ENCODE results near the gene ARHGEF35. TPM values are rescaled to one million over a fixed set of nuclear protein-coding genes. Genes with fewer than 3 reads are reported as not detected.
"Not testable (repeated sequence)": the region's sequence is repeated elsewhere in the genome, so short reads cannot be mapped to it uniquely, and the experiment has no call there.

The ARHGEF35 gene
- total RNA-seq, 1 donor from 2014 or later, result 25.8 TPM

DNA sequence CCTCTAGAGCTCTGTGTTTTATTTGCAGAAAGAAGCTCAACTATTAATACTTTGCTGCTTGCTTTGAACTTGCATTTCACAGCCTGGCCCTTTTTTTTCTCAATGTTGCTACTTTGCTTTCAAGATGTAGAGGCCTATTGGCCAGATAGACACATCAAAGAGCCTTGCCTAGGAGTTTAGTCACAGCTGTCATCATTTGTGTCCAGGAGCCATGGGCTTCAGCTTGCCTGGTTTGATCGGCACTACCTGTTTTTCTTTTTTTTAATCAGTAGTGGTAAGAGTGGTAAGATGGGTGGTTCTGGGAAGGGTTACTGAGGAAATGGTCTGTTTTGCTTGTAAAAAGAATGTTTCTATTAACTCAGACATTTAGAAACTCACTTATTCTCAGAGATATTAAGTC lies 6.3 kb upstream of the ARHGEF35 start:
- FAIRE-seq; H3K27me3 ChIP-seq (ENCODE audit: control insufficient read depth, insufficient read depth, low read length); DNase-seq (ENCODE audit: low read depth); H3K36me3 ChIP-seq (ENCODE audit: control insufficient read depth, insufficient read depth, low read length); H3K4me3 ChIP-seq (ENCODE audit: low read depth, low read length): not testable (repeated sequence)

DNA sequence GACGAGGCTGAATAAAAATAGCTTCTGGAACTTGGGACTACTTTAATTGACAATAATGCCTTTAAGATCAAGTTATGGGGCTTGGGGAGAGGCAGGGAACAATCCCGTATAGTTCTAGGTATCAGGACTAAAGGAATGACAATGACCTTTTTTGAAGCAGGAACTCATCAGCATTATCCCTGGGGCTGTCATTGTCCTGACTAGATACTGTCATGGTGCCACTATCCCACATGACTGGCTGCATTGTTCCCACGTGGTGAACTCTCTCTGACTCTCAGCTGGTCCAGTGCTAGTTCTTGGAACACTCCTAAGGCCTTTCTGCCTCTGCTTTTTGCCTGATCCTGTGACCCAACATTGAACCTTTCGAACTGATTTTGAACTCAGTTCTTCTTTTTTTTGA lies 3.3 kb upstream of the ARHGEF35 start:
- H3K4me3 ChIP-seq (ENCODE audit: low read depth, low read length); H3K27me3 ChIP-seq (ENCODE audit: control insufficient read depth, insufficient read depth, low read length); DNase-seq (ENCODE audit: low read depth); FAIRE-seq; H3K36me3 ChIP-seq (ENCODE audit: control insufficient read depth, insufficient read depth, low read length): not testable (repeated sequence)

DNA sequence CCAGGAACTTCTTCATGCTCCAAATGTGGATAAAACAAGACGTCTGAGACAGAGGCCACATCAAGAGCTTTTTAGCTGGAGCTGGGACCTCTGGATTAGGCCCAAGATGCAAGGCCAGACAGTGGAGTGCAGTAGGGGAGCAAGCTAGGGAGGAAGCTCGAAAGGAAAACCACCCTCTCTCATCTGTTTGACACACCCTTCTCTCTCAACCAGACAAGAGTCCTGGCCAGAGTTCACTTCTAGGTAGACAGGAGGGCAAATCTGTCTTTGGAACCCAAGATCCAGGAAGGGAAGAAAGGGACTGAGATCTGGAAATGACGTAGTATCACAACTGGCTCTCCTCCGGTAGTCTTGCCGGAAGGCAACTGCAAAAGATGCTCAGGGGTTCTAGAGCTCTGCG lies 1.2 kb downstream of the ARHGEF35 start:
- not testable (repeated sequence) for FAIRE-seq; DNase-seq (ENCODE audit: low read depth)

DNA sequence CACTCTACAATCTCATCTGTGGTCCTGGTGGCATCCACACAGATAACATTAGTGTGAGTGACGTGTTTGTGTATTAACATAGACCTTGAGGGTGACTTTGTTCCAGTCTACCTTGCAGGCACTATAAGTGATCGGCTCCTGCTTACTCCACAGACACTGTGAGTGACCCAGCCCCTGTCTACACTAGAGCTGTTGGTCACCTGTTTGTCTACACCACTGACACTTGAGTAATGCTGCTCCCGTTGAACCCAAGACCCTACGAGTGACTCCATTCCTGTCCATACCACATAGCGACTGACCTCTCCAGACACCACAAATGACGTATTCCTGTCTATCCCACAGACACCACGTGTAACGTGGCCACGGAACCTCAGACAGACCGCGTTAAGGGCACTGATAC lies 1.9 kb downstream of the ARHGEF35 start:
- FAIRE-seq; H3K4me3 ChIP-seq (ENCODE audit: low read depth, low read length); H3K36me3 ChIP-seq (ENCODE audit: control insufficient read depth, insufficient read depth, low read length); H3K27me3 ChIP-seq (ENCODE audit: control insufficient read depth, insufficient read depth, low read length); DNase-seq (ENCODE audit: low read depth): not testable (repeated sequence)

More for the DNA sequence above, 1.2 kb downstream of the ARHGEF35 start:
- H3K27me3 ChIP-seq (ENCODE audit: control insufficient read depth, insufficient read depth, low read length); H3K4me3 ChIP-seq (ENCODE audit: low read depth, low read length); H3K36me3 ChIP-seq (ENCODE audit: control insufficient read depth, insufficient read depth, low read length): not testable (repeated sequence)

DNA sequence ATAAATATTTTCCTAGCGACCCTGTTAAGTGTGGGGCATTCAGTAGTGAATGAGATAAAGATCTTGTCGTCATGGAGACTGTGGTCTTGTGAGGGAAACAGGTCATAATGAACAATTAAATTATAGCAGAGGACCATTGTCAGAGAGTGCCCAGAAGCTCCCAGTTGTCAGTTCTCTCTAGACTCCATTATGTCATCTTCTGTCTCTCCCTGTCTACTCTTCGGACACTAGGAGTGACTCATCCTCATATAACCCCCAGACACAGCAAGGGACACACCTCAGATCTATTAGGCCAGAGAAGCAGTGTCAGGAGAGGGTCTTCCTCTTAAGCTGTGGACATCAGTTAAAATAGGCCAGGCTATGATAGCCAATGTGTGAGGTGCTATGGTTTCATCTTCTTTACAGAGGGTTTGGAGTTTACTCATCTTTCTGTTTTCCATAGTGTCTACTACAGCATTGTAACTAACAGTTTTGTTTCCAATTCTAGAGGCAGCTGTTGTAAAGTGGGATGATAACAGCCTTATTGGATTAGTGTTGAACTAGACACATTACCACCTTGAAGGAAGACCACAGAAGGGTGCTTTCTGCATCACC lies 7.0 kb downstream of the ARHGEF35 start:
- H3K4me3 ChIP-seq (ENCODE audit: low read depth, low read length); H3K36me3 ChIP-seq (ENCODE audit: control insufficient read depth, insufficient read depth, low read length); DNase-seq (ENCODE audit: low read depth); FAIRE-seq; H3K27me3 ChIP-seq (ENCODE audit: control insufficient read depth, insufficient read depth, low read length): not testable (repeated sequence)

DNA sequence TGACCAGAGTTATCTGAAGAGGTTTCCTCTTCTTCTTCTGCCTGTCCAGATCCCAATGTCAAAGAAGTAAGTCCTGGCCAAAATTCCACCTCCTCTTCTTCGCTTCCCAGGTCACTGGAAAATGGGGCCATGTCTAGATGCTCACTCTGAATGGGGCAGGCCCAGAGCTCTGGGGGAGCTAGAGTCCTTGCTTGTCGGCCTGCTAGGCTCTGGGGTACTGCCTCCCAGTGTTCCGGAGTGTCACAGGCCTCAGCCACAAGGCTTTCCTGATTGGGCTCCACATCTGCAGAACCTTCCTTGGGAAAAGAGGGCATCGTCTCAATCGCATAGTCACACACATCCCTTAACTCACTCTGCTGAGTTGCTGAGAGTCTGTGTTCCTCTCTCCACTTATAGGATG lies 7.8 kb downstream of the ARHGEF35 start:
- not testable (repeated sequence) for H3K36me3 ChIP-seq (ENCODE audit: control insufficient read depth, insufficient read depth, low read length); H3K27me3 ChIP-seq (ENCODE audit: control insufficient read depth, insufficient read depth, low read length); DNase-seq (ENCODE audit: low read depth); FAIRE-seq; H3K4me3 ChIP-seq (ENCODE audit: low read depth, low read length)

DNA sequence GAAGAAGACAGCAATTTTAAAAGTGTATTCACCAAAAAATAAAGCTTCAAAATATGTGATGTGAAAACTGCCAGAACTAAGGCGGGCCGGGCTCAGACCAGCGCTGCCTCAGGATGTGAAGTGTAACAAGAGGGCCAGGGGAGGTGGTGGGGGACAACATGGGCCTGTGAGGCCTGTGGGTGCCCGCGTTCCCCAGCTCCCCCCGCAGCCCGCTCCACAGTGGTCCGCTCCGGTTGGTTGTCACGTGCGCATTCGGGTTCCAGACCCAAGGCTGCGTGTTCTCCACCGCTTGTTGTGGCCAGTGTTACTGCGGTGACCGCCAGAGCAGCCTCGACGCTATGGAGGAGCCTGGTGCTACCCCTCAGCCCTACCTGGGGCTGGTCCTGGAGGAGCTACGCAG lies 12.5 kb downstream of the ARHGEF35 start, which contains the start of gene CTAGE4:
Gene CTAGE4 (plus strand): TSS at position 301 of the 400 bp plus-strand sequence. CDS start 38 bp downstream, at position 339.
- not testable (repeated sequence) for H3K27me3 ChIP-seq (ENCODE audit: control insufficient read depth, insufficient read depth, low read length); DNase-seq (ENCODE audit: low read depth); H3K36me3 ChIP-seq (ENCODE audit: control insufficient read depth, insufficient read depth, low read length); FAIRE-seq; H3K4me3 ChIP-seq (ENCODE audit: low read depth, low read length)

DNA sequence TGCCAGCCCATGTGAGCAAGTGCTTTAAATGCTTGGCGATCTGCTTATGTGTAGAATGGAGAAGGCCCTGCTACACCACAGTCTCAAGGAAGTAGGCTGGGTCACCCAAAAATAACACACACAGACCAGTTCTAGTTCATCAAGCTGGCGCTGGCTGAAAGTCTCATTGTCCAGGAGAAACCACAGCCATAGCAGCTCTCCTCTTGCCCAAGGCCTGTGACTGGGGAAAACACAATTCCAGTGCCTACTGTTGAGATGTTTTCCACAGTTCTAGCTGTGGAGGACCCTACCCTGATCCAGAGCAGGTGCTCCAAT lies 16.5 kb downstream of the ARHGEF35 start:
- H3K27me3 ChIP-seq (ENCODE audit: control insufficient read depth, insufficient read depth, low read length); FAIRE-seq; H3K36me3 ChIP-seq (ENCODE audit: control insufficient read depth, insufficient read depth, low read length); H3K4me3 ChIP-seq (ENCODE audit: low read depth, low read length); DNase-seq (ENCODE audit: low read depth): not testable (repeated sequence)

DNA sequence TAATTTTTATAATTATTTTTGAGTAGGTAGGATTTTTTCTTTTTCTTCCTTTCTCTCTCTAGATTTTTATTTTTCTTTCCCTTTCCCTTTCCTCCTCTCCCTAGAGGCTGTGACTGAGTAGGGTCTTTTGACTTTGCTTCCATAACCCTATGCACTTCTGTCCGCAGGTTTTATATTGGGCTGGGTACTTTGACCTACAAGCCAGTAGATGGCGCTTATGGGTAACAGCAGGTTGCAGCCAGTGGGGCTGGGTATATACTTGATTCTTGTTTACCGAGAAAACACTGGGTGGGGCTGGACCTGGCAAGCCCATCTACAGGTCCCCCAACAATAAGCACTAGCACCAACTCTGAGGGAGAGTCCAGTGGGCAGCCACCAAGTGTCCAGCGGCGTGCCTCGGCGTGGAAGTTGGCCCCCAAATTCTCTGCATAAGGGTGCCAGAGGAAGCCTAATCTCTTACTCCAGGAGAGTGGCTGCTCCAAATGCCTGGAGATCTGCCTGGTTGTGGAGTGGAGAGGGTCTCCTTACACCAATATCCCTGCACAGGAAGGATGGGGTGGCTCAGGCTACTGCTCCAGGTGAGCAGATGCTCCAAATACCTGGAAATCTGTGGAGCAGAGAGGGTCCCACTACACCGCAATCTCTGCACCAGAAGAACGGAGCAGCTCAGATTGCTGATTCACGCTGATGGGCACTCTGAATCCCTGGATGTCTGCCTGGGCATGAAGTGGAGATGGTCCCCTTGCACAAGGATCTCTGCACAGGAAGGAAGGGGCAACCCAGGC lies 17.1 kb downstream of the ARHGEF35 start:
- H3K36me3 ChIP-seq (ENCODE audit: control insufficient read depth, insufficient read depth, low read length); H3K27me3 ChIP-seq (ENCODE audit: control insufficient read depth, insufficient read depth, low read length); FAIRE-seq; H3K4me3 ChIP-seq (ENCODE audit: low read depth, low read length): not testable (repeated sequence)
- peak; percentile 19 for DNase-seq (ENCODE audit: low read depth)
- TF ChIP-seq, protein P1, sequence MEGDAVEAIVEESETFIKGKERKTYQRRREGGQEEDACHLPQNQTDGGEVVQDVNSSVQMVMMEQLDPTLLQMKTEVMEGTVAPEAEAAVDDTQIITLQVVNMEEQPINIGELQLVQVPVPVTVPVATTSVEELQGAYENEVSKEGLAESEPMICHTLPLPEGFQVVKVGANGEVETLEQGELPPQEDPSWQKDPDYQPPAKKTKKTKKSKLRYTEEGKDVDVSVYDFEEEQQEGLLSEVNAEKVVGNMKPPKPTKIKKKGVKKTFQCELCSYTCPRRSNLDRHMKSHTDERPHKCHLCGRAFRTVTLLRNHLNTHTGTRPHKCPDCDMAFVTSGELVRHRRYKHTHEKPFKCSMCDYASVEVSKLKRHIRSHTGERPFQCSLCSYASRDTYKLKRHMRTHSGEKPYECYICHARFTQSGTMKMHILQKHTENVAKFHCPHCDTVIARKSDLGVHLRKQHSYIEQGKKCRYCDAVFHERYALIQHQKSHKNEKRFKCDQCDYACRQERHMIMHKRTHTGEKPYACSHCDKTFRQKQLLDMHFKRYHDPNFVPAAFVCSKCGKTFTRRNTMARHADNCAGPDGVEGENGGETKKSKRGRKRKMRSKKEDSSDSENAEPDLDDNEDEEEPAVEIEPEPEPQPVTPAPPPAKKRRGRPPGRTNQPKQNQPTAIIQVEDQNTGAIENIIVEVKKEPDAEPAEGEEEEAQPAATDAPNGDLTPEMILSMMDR (IDR thresholded peaks at IDR 0.05; ENCODE audit: insufficient read depth, low read length, severe bottlenecking), result peak; percentile 38

DNA sequence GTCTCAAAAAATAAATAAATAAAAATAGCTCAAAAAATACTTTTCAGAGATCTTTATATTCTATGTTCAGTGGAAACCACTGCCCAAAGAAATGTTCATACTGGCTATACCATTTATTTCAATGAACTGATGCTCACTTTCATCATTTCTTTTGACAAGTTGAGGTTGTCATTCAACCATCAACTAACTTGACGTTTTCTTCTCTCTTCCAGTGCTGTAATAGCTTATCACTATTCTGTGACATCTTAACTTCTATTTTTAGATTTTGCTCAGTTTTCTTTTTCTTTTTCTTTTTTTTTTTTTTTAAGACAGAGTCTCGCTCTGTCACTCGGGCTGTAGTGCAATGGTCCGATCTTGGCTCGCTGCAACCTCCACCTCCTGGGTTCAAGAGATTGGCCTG lies 21.0 kb downstream of the ARHGEF35 start:
- Histone ChIP-seq H3K36me3 (ENCODE audit: control insufficient read depth, insufficient read depth, low read length) (no peaks in the 10 kb centered on the region), H3K4me3 (ENCODE audit: low read depth, low read length) (no peak overlapping the region), H3K27me3 (ENCODE audit: control insufficient read depth, insufficient read depth, low read length) (no peaks in the 10 kb centered on the region)
- no peak for DNase-seq (ENCODE audit: low read depth)
- TF ChIP-seq, protein P1 (IDR thresholded peaks at IDR 0.05; ENCODE audit: insufficient read depth, low read length, severe bottlenecking), result no peak
- FAIRE-seq, result no peak

DNA sequence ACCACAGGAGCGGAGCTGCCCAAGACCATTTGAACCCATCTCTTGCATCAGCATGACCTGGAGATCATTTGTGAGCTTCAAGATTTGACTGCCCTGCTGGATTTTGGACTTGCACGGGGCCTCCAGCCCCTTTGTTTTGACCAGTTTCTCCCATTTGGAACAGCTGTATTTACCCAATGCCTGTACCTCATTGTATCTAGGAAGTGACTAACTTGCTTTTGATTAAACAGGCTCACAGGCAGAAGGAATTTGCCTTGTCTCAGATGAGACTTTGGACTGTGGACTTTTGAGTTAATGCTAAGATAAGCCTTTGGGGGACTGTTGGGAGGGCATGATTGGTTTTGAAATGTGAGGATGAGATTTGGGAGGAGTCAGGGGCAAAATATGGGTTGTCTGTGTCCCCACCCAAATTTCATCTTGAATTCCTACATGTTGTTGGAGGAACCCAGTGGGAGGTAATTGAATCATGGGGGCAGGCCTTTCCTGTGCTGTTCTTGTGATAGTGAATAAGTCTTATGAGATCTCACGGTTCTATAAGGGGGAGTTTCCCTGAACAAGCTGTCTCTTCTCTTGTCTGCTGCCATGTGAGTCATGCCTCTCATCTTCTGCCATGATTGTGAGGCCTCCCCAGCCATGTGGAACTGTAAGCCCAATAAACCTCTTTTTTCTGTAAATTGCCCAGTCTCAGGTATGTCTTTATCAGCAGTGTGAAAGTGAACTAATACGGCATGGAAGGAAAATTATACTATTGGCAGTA lies 23.9 kb downstream of the ARHGEF35 start:
- H3K4me3 ChIP-seq (ENCODE audit: low read depth, low read length); H3K27me3 ChIP-seq (ENCODE audit: control insufficient read depth, insufficient read depth, low read length); H3K36me3 ChIP-seq (ENCODE audit: control insufficient read depth, insufficient read depth, low read length); FAIRE-seq: not testable (repeated sequence)
- peak; percentile 22 for DNase-seq (ENCODE audit: low read depth)

Data from bronchial epithelial cell (primary cell).